SK-N-DZ (cell line): Measurements from ENCODE around the gene PSMC3.

Experiments
- DNase-seq: peaks from one replicate; pipeline ENCODE4 v3.0.0-alpha.2; 2015; ENCODE audit warnings: low spot score

Gene PSMC3

DNA sequence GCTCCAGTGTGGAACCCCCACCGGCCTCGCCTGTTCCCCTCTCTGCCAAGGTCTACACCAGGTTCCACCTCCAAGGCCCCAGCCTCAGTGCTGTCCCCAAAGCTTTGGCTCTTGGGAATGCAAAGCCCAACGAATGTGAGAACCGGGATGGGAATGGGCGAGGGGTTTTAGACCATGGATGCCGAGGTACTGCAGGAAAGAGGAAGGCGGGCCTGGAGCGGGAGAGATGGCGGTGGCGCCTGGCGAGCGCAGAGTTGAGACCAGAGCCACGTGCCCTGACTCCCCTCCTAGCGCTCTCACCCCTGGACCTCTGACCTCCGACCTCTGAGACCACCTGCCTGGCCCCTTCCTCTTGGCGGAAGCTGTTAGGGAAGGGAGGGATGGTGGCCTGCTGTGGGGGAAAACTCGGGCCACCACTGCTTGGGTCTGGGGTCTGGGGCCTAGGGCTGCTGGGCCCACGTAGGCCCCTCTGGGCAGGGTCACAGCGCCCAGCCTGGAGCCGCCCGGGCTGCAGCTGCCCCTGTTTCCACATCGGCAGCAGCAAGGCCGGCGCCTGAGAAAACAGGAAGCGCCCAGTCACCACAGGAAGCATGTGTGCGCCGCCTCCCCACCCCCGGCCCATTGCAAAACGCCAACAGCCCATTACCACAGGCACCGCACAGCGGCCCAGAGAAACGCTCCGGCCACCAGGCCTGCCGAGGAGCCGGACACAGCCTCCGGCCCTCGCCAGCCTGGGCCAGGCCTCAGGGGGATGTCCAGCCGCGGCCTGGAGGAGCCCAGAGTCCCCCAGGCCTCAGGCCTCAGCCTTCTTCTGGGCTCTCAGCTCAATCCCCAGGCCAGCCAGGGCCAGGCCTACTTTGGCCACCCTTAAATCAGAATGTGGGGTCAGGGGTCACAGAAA lies 31.7 kb downstream of the PSMC3 start:
- DNase-seq, result no peak

DNA sequence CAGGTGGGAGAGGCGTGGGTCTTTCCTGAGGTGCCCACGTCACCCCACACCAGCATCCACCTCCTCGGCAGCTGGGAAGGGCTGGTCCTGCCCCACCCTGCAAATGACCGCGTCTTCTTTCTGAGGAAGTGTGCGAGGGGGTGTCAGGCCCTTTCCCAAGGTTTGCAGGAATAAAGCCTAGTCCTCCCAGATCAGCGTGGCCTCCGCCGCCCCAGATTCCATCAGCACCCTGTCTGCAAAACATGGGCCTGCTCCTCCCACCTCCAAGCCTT lies 32.3 kb downstream of the PSMC3 start:
- no peak for DNase-seq

DNA sequence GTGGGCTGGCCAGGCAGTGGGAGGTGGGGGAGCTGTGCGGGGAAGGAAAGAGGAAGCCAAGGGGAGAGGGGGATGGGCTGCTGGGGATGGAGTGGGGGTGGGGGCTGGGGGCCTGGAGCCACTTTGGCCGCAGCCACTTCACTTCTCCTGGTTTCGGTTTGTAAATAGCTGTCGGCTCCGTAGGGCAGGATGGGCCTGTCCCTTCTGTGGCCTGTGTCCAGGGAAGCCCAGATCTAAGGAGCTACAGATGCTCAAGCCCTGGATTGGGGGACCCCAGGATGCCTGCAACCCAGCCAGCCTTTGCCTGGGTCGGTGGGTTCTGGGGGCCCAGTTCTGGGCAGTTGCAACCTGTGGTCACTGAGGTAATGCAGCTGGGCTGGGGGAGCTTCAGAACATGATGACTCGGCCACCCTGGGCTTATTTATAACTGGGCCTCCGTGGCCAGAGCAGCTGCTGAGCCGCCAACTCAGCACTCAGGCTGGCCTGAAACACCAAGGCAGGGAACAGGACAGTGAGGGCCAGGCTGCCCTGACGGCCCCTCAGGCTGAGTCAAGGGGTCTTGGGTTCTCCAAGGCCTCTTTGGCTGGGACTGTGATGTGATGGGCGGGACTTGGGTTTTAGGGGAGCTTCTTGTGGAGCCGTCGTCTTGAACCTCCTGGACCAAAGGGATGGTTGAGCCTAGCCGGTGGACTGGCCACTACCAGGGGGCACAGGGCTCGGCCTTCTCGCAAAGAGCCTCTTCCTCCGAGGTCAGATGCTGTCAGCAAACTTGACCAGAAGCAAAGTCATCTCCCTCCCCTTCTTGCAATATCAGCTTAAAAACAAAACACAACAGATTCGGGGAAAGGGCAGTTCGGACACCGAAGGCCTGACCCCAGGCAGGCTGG lies 32.8 kb downstream of the PSMC3 start:
- no peak for DNase-seq

- no peak for DNase-seq
Measured at GRCh38 chr11:47392546-47393162, 33.6 kb downstream of the PSMC3 start.

GRCh38 chr11:47391711-47392432 lies 34.4 kb downstream of the PSMC3 start:
- DNase-seq, result no peak

GRCh38 chr11:47391077-47391583 lies 35.1 kb downstream of the PSMC3 start:
- DNase-seq, result no peak

GRCh38 chr11:47390422-47390760 lies 35.8 kb downstream of the PSMC3 start:
- no peak for DNase-seq

- DNase-seq, result no peak
Measured at GRCh38 chr11:47389577-47390421, 36.4 kb downstream of the PSMC3 start.

DNA sequence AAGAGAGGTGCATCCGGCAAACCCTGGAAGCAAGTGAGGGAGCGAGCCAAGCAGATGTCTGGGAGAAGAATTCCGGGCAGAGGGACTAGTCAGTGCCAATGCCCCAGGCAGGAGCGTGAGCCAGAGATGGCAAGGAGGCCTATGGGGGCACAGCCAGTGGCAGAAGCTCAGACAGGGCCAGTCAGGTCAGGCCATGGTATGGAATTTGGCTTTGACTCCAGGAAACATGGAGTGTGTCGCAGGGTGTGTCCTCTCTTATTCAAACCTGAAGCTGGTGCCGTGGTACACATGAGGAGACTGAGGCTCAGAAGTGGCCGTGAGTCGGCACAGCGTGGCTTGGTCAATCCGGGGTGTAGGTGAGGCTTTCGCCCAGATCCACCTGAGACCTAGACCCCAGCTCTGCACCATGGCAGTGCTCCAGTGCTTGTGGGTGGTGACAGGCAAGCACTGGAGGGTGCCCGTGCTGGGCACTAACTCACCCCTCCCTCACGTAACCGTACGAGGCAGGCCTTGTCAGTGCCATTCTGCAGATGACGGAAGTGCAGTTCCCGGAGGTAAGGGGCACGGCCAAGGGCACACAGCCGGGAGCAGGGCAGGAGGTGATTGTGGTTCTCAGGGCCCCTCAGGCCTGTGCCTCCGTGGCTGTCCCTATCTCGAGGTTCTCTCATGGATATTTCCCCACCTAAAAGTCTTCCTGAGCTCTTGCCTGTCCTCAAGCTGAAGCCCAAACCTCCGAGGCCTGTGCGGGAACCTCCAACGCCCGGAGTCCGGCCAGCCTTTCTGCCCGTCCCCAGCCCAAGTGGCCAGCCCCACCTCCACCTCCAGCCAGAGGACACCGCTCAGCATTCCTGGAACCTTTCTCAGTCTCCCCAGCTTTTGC lies 37.3 kb downstream of the PSMC3 start:
- DNase-seq, result no peak

DNA sequence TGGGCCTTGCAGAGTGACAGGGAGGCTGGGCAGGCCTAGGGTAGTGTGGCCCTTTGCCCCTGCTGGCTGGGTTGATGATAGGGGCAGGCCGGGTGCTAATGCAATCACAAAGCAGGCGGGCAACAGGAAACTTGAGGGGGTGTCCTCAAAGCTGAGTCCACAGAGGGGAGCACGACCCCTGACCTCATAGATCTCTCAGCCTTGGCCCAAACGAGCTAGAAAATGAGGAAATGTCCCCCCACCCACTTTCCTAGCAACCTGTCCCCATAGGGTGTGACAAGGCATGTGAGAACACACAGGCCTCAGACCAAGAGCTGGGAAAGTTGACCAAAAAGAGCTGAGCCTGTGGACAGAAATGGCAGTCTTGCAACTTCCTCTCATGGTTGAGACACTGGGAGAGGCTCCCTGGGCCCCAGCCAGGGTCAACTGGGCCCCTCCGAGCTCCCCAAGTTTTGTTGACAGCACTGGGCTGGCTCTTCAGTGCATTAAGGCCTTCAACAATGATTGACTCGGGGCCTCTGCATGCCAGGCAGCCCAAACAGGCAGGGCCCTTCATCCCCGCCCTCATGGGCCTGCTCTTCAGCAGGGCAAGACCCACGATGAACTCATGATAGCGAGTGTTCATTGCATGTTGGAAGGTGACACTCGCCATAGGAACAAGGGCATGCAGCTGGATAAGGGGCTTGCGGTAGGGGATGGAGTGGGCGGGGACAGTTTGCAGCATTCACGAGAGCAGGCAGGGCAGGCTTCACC lies 38.1 kb downstream of the PSMC3 start:
- DNase-seq, result no peak

GRCh38 chr11:47384498-47384897 lies 41.7 kb downstream of the PSMC3 start:
- DNase-seq, result no peak

DNA sequence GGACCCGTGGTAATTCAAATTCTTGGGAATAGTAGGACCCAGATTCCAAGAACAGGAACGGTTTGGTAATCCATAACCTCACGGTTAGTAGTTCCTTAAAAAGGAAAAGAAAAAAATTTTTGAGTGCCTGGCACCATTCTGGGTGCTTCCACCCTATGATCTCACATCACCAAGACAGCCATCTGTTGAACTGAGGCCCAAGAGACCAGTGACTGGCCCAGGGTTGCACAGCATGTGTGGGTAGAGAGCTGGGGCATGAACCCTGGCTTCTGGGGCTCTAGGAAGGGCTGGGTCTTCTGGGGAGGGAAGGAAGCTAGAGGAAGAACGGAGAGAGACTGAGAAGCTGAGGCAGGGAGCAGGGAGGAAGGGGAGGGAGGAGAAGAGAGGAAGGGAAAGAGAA lies 43.2 kb downstream of the PSMC3 start:
- no peak for DNase-seq

- no peak for DNase-seq
Measured at GRCh38 chr11:47380078-47380477, 46.2 kb downstream of the PSMC3 start.

- DNase-seq, result no peak
Measured at GRCh38 chr11:47379317-47379716, 46.9 kb downstream of the PSMC3 start.

GRCh38 chr11:47378836-47379170 lies 47.4 kb downstream of the PSMC3 start:
- no peak for DNase-seq

DNA sequence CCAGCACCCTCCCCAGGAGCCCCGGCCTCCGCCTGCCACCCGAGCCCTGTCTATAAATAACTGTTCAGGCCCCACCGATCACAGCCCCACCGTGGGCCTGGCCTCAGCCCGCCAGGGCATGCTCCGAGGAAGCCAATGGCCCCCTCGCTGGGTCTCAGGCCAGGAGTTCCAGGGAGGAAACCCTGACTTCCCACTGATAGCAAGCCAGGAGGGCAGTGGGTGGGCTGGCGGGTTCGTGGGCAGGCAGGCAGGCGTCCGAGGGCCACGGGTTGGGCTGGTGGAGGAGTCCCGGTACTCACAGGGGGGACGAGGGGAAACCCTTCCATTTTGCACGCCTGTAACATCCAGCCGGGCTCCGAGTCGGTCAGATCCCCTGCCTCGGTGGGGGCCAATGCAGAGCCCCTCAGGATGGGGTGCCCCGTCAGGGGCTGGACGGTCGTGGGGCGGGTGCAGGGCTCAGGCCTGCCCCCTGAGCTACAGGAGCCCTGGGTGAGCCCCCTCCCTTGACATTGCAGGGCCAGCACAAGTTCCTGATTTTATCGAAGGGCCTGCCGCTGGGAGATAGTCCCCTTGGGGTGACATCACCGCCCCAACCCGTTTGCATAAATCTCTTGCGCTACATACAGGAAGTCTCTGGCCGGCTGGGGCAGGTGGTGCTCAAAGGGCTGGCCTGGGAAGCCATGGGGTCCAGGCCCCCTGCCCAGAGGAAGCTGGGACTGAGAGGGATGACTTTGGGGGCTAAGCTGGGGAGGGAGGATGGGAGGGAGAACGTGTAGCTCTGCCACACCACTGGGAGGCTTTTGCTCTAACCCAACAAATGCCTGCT lies 48.0 kb downstream of the PSMC3 start, which contains the start of gene SPI1:
SPI1 (minus strand) TSS at position 538 of the 826 bp plus-strand sequence; CDS start at position 344, 194 bp downstream.
- no peak for DNase-seq

- DNase-seq, result no peak
Measured at GRCh38 chr11:47377571-47378009, 48.6 kb downstream of the PSMC3 start.
